Measurements from ENCODE around the gene PPP2R5C.
A peak's percentile ranks its signal among the peaks of the same experiment; 100 is the strongest.

DNA sequence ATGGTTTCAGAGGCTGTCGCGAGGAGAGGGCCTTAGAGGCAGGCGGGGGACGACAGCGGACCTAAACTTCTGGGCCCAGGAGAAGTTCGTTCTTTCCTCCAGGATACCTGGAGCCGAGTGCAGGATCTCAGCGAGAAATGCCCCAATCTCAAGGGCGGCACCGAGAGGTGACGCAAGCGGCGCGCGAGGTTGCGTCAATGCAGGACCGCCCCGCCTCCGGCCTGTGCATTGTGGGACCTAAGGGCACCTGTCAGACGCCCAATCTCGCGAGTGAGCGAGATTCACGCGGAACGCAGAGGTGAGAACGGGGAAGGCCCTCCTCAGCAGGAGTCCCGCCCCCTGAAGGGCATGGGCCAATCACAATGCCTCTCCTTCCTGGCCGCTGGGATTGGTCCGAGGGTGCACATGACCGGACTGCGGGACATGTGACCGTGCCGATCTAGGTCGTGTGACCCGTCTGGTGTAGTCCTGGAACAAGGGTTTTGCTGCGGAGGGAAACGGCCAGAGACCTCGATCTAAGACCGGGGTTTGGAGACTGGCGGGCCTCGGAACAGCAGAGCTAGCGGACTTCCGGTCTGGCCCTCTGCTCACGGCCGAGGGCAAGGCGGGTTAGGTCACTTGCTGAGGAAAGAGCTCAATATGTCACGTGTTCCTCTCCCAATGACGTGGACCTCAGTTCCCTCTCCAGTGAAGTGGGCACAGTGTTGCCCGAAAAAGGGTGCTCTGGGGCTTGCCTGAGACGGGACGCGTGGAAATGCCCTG is 186.6 kb downstream of the PPP2R5C start:
- TF ChIP-seq POLR2AphosphoS5 (IDR thresholded peaks at IDR 0.05; ENCODE audit: borderline replicate concordance, low read depth, low read length): peak; percentile 95
- TF ChIP-seq FOXP2 (optimal IDR thresholded peaks at IDR 0.05; ENCODE audit: control extremely low read depth, extremely low read length, insufficient read depth): peak; percentile 94

Measured in SK-N-MC (cell line).